ENCODE measurements around the gene RHBDL2.

DNA sequence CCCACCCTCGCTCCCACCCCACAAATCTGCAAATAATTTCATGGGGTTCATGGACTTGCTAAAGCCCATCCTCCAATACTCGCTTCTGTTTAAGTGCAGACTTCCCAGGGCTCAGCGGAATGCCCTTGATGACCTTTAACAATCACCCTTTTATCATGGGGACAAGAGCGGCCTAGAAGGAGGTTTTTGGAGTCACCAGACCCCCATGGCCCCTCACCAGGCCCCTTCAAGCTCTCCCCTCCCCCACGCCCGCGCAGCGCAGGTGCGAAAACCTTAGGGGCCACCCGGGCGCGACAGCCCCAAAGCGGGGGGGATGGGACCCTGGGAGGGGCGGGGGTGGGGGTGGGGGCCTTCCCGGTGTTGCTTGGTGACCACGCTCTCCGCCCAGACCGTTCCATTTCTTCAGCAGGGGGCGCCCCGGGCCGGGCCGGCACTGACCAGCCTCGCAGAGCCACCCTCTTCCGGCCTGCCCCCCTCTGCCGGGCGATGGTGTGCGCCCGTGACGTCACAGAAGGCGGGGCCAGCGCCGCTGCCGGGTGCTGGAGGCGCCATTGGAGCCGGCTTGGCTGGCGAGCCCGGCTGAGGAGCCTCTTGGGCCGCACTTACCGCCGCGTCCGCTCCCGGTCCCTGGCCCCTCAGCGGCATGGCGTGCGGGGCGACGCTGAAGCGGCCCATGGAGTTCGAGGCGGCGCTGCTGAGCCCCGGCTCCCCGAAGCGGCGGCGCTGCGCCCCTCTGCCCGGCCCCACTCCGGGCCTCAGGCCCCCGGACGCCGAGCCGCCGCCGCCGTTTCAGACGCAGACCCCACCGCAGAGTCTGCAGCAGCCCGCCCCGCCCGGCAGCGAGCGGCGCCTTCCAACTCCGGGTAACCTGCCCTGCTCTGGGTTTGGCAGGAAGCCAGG lies 49.4 kb upstream of the RHBDL2 start, which contains the start of gene AKIRIN1:
- TF ChIP-seq, protein P1, sequence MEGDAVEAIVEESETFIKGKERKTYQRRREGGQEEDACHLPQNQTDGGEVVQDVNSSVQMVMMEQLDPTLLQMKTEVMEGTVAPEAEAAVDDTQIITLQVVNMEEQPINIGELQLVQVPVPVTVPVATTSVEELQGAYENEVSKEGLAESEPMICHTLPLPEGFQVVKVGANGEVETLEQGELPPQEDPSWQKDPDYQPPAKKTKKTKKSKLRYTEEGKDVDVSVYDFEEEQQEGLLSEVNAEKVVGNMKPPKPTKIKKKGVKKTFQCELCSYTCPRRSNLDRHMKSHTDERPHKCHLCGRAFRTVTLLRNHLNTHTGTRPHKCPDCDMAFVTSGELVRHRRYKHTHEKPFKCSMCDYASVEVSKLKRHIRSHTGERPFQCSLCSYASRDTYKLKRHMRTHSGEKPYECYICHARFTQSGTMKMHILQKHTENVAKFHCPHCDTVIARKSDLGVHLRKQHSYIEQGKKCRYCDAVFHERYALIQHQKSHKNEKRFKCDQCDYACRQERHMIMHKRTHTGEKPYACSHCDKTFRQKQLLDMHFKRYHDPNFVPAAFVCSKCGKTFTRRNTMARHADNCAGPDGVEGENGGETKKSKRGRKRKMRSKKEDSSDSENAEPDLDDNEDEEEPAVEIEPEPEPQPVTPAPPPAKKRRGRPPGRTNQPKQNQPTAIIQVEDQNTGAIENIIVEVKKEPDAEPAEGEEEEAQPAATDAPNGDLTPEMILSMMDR (IDR thresholded peaks at IDR 0.05): peak in 3 of 7 experiments; percentile 18 to 50 (median 40)
- TF ChIP-seq POLR2A (IDR thresholded peaks at IDR 0.05): peak in 2 of 4 donors; percentile 55 to 82
- no peak for TF ChIP-seq EP300 (IDR thresholded peaks at IDR 0.05)
- peak; percentile 72 to 98 (median 96) for TF ChIP-seq POLR2AphosphoS5 (IDR thresholded peaks at IDR 0.05)
